LHCN-M2 (cell line): Measurements from ENCODE around the gene RGS21. TPM values are rescaled to one million over a fixed set of nuclear protein-coding genes. Genes with fewer than 3 reads are reported as not detected.
"Not testable (repeated sequence)": the region's sequence is repeated elsewhere in the genome, so short reads cannot be mapped to it uniquely, and the experiment has no call there.

Experiments used
- DNase-seq: peaks from one replicate; pipeline ENCODE4 v3.0.0-alpha.2; 2012; ENCODE audit warnings: low read depth
- polyA plus RNA-seq: library from polyadenylated mRNA; unstranded; fragments of >200 nt; gene quantifications from one replicate; pipeline ENCODE4 v1.2.1, GENCODE V29; 2012; ENCODE audit warnings: missing spikeins
- total RNA-seq: library from RNA; depleted of rRNA; stranded (reverse); fragments of >200 nt; gene quantifications from 2 replicates; pipeline ENCODE4 v1.2.3, GENCODE V29; 2014; rRNA removed

RGS21 gene, protein sequence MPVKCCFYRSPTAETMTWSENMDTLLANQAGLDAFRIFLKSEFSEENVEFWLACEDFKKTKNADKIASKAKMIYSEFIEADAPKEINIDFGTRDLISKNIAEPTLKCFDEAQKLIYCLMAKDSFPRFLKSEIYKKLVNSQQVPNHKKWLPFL
- not detected in 2 replicates for total RNA-seq
- not detected for polyA plus RNA-seq

DNA sequence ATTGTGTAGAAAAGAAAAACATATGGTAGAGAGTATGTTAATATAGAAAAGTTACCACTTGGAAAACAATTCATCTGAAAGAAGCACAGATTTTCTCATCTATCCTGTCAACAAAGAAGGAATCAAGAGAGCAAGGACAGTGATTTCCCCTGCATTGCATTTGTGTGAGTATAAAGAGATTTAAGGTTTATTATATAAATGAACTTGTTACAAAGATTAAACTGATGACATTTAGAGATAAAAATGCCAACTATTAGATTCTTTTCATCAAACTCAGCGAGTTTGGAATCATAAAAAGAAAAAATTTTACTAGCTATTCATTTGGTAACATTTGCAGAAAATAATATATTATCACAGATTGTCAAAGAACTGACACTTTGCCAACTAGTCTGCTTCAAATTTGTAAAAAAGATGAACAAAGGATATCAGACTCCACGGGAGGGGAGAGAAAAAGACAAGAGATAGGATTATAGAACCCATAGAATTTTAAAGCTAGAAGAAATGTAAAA, at the start of gene RGS21:
Gene RGS21, plus strand, starts transcription at position 51 of the 509 bp plus-strand sequence. CDS start 26,045 bp downstream, outside the sequence.
- DNase-seq = no peak

DNA sequence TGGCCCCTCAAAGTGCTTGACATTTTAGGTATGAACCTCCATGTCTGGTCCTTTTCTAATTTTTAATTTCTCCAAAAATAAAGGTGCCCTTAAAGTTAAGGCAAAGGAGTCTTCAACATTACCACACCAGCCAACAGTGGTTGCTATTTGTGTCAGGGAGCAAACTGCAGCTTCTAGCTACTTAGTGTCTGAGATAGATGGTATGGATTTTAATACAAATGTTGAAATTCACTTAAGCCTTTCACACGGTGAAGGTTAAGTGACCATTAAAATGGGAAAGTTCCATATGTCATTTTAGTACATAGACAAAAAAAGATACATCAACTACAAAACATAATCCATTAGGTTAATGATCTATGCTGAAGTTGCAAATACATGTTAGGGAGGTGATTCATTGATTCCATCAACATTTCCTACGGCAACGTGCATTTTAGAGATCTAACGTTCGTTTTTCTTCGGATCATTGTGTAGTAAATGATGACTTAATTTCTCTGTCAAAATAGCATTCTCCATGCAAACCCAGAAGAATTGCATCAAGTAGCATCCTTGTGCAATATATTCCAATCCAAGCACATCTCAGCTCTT, 48.2 kb upstream of the RGS21 start:
- DNase-seq = no peak

DNA sequence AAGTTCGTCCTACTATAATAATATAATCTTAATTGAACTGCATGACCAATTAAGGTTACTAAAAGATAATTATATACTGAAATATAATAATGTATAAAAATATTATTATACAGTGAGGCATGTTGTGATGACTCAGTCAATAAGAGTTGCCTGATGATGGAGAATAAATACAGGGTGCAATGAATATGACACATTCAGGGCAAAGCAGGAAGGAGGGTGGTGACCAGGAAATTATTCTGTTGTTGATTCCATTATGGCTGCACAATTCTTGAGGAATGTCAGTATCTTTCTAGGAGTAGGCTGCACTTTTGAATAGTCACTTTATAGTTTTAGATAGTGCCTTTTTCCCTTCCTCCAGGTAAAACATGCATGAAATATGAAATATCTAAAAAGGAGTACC, 46.4 kb upstream of the RGS21 start:
- peak; percentile 53 for DNase-seq

DNA sequence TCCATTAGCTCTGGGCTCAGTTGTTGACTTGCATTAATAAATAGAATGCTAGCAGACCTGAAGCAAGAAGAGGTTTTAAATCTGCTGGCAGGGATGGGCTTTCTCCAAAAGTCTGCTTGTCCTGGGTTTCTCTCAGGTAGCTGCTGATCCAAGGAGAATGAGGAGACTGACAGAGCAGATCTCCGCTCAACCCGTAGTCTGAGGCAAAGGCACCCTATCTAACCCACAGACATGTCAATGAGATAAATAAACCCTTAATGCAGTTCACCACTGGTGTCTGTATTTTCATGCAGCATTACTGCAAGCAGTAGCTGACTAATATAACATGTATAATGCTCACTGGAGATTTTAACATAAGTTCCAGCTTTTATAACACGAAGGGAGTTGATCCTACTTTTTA, 44.1 kb upstream of the RGS21 start:
- no peak for DNase-seq

DNA sequence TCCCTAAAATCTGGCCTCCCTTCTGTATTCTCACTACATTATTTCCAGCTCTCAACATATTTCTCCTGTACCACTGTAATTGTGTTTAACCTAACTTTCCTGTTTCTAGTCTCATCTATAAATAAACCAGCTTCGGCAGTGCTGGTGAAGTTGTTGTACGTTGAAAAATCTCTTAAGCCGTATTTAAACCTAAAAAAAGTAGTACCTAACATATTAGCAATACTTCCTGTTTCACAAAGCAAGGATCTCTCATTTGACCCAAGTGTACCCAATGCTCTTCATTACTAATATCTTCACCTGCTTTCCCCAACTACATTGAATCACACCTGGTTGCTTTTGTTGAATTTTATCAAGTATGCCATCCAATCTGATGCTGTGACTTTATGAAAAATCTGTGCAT, 42.2 kb upstream of the RGS21 start:
- DNase-seq = no peak

DNA sequence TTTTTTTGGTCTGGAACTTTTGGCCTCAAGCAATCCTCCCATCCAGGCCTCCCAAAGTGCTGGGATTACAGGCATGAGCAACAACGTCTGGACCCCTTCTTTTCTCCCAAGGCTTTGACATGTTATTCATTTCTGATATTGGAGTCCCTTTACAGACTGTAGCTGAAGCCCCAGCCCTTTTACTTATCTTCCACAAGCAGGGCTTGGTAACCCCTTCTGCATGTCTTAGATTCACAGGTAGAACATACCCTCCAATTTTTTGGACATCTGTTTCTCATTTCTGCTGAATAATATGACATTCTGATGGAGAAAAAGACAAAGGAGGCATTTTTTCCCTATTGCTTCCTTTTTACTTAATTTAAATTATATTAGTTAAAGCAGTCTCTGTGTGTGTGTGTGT, 39.2 kb upstream of the RGS21 start:
- DNase-seq = no peak

DNA sequence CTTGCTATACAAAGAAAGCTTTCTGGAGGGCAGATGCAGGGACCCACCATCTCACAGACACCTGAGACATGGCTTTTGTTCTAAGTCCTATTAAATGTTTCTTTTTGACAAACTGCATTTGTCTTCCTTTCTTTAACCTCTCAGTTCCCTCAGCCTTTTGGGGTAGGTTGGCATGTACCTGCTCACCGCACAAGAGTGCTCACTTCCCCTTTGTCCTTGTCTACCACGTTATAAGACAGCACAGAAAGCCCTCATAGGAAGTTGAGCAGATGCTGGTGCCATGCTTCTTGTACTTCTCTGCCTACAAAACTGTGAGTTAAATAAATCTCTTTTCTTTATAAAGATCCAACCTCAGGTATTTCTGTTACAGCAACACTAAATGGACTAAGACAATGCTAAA, 31.9 kb upstream of the RGS21 start:
- no peak for DNase-seq

DNA sequence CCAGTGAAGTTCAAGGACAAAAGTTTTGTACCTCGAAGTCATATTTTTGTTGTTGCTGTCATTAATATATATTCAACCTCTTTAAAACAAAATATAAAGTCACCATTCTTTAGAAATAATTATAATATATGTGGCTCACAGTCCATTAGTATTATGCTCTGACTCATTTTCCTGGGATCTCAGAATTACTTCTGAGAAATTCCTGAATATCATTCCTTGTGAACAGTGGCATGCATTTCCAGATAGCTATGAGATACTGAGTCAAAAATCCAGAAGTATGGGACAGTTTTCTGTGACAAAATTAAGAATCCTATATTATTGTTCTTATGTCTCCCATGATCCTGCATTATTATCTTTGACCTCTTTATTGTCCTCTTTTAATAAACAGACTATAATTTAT, 13.8 kb upstream of the RGS21 start:
- DNase-seq = peak; percentile 19

DNA sequence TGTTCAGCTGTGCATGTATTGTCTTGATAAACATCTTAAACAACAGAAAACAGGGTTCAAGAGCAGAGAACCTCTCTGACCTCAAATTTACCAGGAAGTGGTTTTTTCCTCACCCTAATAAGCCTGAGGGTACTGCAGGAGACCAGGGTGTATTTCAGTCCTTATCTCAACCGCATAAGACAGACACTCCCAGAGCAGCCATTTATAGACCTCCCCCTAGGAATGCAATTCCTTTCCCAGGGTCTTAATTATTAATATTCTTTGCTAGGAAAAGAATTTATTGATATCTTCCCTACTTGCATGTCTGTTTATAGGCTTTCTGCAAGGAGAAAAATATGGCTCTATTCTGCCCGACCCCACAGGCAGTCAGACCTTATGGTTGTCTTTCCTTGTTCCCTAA, 8.5 kb upstream of the RGS21 start:
- DNase-seq = not testable (repeated sequence)

DNA sequence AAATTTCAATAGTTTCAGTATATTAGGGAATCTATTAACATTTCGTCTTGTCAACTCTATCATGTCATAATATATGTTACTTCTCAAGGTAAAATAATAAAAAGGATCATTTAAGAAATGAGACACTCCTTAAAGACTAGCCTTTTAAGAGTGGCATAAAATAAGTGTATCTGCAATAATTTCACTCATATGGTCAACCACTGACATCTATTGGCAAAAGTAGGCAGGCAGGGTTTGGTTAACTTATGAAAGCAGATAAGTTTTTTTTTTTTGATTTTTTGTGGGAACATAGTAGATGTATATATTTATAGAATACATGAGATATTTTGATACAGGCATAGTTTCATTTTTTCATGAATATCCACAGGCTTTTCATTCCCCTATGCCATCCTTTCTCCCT, 5.5 kb upstream of the RGS21 start:
- peak; percentile 60 for DNase-seq

DNA sequence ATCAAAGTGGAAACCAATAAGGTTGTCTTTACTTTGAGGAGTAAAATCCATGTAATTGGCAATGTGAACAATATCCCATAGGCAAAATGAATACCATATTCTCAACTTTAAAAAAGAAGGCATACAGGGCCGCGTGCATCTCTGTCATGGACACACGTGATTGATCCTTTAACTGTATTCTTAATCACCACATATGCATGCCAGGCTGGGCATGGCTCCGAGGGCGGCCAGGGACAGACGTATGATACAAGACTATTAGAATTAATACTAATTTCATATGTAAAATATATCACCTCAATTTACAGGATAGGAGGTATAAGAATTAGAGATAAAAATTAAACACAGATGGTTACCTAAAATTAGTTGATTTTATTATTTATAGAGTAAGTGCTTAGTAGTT, 11.2 kb downstream of the RGS21 start:
- no peak for DNase-seq

DNA sequence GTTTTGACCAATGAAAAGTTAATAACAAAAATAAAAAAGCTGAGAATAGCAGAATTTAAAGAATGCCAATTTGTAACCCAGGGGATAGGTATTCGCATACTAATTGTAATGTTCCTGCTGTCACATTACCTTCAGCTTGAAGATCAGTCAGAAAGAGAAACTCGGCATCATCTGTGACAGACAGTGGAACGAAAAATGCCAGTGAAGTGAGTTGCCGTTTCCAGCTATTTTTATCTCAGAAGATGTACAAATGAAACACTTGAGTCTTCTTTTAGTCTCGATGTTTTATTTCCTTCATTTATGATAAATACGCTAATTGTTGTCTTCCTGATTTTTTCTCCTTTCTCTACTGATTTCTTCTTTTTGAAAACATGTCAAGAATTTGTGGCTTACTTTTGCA, 26.1 kb downstream of the RGS21 start:
- DNase-seq = peak; percentile 34

DNA sequence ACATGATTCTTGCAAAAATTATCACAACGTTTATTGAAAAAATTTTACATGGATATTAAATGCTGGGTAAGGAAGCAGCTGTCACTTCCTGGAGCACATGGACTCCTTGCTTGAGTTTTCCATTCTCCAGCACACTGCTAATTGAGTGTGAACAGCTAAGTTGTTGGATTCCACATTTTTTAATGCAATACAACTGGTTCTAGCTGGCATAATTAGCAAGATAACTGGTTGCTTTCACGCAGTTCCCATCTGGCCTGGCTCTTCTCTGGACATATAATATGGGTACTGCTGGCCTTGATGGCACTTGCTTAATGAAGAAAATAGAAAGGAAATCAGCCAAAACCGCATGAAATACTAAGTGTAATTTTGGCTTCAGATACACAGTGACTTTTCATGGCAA, 26.6 kb downstream of the RGS21 start:
- peak; percentile 35 for DNase-seq

DNA sequence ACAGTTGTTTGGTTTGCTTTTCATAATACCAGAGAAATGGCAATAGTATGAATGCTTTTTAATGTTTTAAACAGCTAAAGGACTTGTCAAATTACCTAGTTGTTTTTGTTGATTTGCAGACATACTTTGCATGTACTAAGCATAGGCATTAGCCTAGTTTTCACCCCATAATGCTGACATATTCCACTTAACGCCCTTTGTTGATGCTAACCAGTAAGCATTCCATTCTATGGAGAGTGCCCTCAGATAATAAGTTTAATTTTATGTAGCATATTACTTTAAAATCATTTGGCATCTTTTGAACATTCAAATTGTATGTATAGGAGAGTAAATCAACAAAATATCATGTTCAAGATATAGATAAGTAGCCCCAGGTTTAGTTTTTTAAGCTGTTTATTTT, 32.5 kb downstream of the RGS21 start:
- no peak for DNase-seq

DNA sequence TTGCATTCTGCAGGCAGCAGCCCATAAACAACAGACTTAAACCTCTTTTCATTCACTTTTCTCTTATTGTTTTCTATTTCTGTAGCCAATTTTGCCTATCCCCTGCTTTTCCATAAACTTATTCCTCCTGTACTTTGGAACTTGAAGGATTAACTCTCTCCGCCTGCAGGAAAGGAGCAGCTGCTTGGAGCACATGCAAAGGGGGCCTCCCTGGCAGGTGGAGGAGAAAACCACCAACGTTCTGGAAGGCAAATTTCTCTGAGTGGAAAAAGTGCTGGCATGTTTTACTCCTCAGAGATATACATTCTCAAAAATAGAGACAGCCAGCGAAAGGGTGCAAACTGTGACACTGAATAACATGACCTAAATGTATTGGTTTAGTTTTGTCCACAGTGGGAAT, 33.6 kb downstream of the RGS21 start:
- peak; percentile 42 for DNase-seq

DNA sequence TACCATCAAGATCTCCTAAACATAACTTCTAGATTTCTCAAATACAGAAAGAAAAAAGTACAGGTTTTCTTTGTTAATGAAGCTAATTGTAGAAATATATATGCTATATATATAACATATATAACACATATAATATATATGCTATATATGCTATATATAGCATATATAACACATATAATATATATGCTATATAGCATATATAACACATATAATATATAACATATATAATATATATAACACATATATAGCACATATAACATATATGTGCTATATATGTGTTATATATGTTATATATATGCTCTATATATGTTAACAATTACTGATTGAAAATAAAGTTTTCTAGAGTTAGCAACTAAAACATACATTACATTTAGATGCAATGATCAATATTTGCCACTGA, 34.8 kb downstream of the RGS21 start:
- no peak for DNase-seq

DNA sequence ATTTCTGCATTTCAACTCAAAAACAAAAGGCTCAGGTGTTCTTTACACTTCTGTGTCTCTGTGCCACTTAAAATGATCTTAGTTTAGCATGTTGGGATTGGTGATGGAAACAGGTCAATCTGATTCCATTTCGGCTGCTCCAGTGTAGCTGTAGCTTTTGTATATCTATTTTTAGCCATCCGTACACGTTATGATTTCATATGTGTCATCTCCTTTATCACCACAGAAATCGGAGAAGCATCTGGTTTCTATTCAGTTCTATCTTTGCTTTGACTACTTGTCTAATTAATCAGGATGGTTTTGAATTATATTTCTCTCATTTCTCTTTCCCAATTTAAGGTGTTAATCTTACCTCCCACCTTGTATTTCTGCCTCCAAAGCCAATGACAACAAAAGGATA, 41.1 kb downstream of the RGS21 start:
- peak; percentile 42 for DNase-seq

DNA sequence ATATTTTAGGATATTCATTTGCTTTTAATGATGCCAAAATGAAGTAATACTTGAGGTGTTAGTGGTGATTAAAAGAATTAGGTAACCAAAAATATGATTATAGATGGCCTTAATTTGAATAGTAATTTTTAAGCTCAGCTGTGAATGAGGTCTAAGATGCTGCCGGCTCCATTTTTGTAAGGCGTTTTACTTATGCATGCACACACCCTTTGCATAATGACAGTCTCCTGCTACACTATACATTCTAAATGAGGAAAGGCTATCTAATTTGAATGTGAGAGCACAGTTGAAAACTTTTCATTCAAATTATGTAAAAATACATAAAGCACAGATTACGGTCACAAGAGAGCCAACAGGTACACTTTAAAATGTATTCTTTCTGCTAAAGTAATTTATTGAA, 41.6 kb downstream of the RGS21 start:
- DNase-seq = no peak

DNA sequence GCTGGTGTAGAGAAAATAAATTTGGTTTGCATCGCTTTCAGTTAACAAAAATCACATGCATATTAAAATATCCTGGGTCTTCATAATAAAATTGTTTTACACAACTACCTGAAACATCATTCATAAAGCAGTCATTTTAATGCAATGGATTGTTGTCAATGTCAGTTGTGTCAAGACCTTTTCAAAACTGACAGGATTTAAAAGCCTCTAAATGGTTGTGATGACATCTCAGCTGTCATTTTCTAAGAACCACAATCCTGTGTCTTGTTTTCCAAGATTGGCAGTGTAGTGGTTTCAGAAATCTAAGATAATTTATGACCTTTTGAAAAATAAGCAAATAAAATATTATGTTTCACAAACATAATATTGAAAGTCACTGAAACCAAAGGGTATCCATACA, 42.0 kb downstream of the RGS21 start:
- DNase-seq = no peak

DNA sequence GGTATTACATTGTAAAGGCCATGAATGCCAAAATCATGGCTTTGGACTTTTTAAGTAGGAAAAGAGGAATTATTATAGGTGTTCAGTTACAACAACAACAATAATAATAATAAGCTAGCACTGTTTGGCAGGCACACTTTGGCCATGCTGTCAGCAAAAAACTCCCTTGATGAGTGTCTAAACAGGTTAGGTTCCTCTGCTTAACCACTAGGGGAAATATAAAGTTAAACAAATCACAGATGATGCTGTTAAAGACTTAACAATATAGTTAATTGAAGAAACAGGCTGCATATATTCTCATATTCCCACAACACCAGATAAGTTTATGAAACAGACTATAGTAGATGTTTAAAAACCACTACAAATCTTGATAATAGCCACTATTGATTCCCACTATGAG, 46.4 kb downstream of the RGS21 start:
- no peak for DNase-seq

DNA sequence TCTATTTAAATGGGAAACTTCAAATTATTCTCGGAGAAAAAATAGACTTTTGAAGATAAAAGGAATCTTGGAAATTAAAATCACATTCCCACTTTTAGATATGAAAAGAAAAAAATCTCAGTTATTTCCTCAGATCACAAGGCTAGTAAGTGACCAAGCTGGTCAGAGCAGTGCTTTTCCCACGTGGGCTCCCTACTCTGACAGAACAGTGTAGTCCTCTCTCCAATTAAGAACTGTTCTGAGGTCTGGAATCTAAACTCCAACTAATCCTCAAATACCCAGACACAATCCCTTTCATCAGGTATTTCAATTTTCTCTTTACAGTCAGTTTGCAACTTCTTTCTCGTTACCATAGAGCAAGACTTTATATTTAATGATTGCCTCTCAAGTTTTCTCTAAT, 50.6 kb downstream of the RGS21 start:
- no peak for DNase-seq

DNA sequence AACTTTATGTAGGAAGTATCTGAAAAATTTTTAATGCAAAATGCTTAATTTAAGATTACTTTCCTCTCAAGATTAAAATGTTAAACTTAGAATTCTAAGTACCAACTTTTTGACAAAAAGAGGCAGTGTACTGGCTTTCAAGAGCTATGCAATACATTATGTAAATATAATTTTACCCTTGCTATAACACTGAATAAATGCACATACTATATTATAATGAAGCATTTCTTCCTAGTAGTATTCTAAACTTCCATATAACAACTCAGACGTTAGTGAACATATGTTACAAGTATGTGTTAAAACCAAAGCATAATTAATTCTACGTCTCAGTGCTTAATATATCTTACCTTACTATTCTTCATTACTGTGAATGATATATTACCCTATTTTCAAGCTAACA, 58.5 kb downstream of the RGS21 start:
- DNase-seq = no peak

DNA sequence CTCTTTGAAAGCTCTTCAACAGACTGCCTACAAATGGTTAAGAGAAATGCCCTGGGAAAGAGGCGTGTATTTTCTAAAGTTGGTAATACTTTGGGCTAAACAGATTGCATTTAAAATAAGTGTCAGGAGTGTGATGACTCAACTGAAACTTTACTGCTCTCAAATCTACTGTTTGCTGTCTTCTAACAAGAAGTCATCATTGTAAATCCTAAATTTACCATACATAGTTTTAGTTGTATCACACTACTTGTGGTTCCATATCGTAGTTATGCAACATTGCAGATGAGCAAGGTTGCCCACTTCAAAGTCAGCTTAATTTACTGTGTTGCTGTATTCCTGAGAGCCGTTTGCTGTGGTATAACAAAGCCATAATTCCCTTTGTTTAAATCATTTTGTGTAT, 59.6 kb downstream of the RGS21 start:
- DNase-seq = no peak

DNA sequence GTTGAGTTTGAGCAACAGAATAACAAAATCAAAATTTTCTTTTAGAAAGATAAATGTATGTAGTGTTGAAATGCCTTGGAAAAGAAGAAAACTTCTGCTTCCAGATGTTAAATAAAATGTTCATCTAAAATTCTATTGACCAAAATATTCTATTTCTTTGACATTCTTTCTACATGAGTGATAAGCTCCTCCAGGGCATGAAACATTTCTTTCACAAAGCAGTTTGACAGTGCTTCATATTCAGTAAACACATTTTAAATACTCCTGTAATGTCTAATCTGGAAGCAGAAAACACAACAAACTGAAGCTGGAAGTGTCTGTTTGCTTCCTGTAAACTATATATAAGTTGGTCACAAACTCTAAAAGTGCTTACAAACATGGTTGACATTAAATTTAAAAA, 61.5 kb downstream of the RGS21 start:
- no peak for DNase-seq
